ENCODE results near the gene ZFAND2A.
"Not testable (repeated sequence)": the region's sequence is repeated elsewhere in the genome, so short reads cannot be mapped to it uniquely, and the experiment has no call there.

Gene ZFAND2A

GRCh38 chr7:1175967-1176851 lies 16.2 kb upstream of the ZFAND2A start:
- in situ Hi-C loops (cut with MboI; ENCODE audit: low sequenced_read_pairs), result no loop called here

GRCh38 chr7:1175597-1175966 lies 15.6 kb upstream of the ZFAND2A start:
- in situ Hi-C loops (cut with MboI; ENCODE audit: low sequenced_read_pairs), result no loop called here

DNA sequence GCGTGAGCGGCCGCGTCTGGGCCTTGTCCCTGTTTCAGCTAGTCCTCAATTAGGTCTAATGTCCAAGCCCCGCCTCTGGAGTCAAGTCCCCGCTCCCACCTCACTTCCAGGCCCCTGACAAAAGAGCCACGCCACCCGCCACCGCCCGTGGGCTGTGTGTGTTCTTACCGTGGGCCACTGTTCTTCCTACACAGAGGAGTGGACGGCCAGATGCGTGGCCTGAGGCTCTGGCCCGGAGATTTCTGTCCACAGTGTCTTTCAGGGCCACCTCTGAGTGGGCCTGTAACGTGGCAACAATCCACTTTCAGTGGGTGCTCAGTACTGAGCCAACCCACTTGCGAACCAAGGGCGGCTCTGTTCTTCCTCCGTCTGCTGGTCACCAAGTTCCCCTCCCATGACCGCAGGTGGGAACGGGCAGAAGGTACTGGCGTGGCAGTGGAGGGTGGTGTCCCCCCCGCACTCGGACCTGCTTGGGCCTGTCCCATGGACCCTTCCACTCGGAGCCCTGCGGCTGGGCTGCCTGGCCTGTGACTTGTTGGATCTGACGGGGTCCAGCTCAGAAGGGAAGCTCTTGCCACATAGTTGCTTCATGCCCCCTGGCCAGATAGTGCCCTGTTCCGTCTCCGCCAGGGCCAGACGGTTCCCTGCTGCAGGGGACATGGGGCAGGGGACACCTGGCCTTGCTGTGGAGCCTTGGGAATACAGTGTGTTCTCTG lies 15.0 kb upstream of the ZFAND2A start:
- in situ Hi-C loops (cut with MboI; ENCODE audit: low sequenced_read_pairs), result no loop called here

- in situ Hi-C loops (cut with MboI; ENCODE audit: low sequenced_read_pairs), result no loop called here
Measured at GRCh38 chr7:1174002-1174401, 14.0 kb upstream of the ZFAND2A start.

DNA sequence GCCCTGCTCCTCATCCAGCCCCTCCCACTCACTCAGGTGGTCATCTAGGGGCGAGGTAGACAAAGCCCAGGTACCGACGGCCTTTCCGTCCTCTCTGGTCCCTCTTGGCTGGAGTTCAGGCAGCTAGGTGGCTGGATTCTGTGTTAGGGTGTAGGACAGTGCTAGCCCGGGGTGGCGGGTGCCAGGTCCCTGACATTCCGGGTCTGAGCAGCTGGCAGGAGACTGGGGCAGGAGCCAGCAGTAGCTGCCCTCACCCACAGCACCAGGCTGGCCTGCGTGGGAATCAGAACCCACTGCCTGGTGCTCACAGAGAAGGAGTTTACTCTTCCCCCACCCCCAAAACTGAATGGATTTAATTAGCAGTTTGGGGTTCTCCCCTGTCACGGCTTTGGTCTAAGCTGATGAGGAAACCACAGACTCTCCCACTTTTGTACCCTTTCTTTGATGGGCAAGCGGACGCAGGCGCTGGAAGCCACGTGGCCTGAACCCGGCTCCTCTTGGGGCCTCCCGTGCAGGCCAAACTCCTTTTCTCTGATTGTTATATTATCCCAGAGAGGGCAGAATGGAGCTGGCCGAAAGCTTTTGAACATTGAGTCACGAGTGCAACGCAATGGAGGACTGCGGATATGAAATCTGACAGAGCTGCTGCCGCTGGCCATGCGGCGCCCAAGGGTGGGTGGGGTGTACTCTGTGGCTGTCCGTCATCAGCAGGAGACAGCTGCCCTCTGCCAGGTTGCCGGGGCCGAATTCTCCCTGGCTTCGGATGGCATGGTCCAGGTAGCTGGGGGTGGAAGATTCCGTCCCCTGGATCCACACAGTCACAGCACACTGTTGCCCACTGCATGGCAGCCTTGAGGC lies 12.9 kb upstream of the ZFAND2A start:
- in situ Hi-C loops (cut with MboI; ENCODE audit: low sequenced_read_pairs), result no loop called here

GRCh38 chr7:1171516-1171915 lies 11.5 kb upstream of the ZFAND2A start:
- in situ Hi-C loops (cut with MboI; ENCODE audit: low sequenced_read_pairs), result not testable (repeated sequence)

DNA sequence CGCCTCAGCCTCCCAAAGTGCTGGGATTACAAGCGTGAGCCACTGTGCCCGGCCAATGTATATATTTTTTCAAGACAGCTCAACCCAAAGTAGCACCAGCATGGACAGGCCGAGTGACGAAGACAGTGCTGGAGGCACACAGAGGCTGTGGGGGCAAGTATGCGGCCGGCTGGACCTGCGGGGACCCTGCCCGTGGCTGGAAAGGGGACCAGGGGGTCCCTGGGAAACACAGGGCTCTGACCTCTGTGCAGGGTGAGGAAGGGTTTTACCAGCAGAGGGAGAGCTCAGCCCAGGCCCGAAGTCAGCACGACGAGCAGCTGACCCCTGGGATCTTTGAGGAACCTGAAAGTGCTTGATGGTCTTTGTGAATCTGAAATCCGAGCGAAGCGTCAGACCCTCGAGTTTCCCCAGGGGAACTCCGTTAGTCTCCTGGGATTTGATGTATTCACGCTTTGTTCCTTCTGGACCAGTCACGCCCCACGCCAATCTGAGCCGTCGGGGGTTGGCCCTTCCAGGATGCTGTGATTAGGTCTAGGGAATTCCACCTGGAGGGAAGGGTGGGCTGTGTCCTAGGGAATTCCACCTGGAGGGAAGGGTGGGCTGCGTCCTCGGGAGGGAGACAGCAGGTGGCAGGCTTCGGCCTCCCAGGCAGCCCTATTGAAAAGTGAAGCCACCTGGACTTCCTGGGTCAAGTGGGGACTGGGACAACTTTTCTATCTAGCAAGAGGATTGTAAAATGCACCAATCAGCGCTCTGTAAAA lies 10.9 kb upstream of the ZFAND2A start:
- in situ Hi-C loops (cut with MboI; ENCODE audit: low sequenced_read_pairs), result no loop called here

- in situ Hi-C loops (cut with MboI; ENCODE audit: low sequenced_read_pairs), result no loop called here
Measured at GRCh38 chr7:1169409-1170368, 9.7 kb upstream of the ZFAND2A start.

DNA sequence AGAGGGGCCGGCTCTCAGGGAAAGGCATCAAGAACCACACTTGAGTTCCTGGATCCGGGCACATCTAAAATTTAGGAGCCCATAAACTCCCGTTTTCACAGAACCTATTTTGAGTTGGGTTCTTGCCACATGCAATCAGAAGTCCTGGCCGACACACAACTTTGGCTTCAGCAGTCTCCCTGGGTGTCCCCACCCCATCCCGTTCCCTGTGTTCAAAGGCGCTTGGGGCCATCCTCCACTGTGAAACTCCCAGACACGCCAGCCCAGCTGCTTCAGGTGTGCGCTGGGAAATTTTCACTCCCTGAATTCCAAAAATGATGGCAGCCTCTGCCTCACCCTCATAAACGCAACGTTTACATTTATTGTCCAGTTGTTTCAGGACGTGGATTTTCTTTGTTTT lies 8.4 kb upstream of the ZFAND2A start:
- in situ Hi-C loops (cut with MboI; ENCODE audit: low sequenced_read_pairs), result no loop called here

- in situ Hi-C loops (cut with MboI; ENCODE audit: low sequenced_read_pairs), result no loop called here
Measured at GRCh38 chr7:1164436-1164835, 4.4 kb upstream of the ZFAND2A start.

- in situ Hi-C loops (cut with MboI; ENCODE audit: low sequenced_read_pairs), result no loop called here
Measured at GRCh38 chr7:1163121-1163520, 3.1 kb upstream of the ZFAND2A start.

GRCh38 chr7:1160670-1161021 lies 650 bp upstream of the ZFAND2A start:
- in situ Hi-C loops (cut with MboI; ENCODE audit: low sequenced_read_pairs), result no loop called here

DNA sequence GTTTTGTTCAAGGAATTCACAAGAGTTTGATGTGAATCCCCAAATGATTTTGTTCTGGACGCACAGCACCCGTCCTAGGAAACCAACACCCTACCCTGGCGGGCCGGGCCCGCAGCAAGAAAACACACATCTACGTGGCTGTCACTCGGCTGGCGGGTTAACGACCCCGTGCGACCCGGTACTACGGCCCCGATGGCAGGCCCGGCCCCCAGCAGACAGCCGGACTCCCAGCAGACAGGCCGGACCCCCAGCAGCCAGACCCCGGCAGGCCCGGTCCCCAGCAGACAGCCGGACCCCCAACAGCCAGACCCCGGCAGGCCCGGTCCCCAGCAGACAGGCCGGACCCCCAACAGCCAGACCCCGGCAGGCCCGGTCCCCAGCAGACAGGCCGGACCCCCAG lies 765 bp downstream of the ZFAND2A start:
- in situ Hi-C loops (cut with MboI; ENCODE audit: low sequenced_read_pairs), result not testable (repeated sequence)

GRCh38 chr7:1158203-1159126 lies 1.5 kb downstream of the ZFAND2A start:
- in situ Hi-C loops (cut with MboI; ENCODE audit: low sequenced_read_pairs), result no loop called here

GRCh38 chr7:1156782-1157535 lies 3.0 kb downstream of the ZFAND2A start:
- in situ Hi-C loops (cut with MboI; ENCODE audit: low sequenced_read_pairs), result no loop called here

DNA sequence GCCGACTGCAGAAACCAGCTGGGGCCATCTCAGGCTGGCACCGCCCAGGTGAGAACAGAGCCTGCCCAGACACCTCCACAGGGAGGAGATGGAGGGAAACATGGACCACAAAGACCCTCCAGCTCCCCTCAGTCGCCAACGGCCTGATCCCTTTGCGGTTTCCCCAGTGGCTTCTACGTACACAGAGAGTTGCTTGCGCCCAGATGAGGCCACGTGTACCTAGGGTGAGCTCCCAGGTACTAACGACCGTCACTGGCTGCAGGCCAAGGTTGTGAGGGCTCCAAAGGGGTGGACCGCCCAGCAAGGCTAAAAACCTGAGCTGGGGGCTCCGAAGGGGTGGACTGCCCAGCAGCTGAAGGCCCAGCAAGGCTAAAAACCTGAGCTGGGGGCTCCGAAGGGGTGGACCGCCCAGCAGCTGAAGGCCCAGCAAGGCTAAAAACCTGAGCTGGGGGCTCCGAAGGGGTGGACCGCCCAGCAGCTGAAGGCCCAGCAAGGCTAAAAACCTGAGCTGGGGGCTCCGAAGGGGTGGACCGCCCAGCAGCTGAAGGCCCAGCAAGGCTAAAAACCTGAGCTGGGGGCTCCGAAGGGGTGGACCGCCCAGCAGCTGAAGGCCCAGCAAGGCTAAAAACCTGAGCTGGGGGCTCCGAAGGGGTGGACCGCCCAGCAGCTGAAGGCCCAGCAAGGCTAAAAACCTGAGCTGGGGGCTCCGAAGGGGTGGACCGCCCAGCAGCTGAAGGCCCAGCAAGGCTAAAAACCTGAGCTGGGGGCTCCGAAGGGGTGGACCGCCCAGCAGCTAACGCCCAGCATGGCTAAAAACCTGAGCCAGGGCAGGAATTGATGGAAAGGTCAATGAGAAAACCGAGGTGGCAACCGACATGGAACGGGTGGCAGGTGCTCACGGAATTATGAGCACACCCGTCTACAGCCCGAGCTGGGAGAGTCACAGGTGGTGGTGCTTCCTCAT lies 3.9 kb downstream of the ZFAND2A start:
- in situ Hi-C loops (cut with MboI; ENCODE audit: low sequenced_read_pairs), result not testable (repeated sequence)
